ENCODE data around the gene ZRANB1.

DNA sequence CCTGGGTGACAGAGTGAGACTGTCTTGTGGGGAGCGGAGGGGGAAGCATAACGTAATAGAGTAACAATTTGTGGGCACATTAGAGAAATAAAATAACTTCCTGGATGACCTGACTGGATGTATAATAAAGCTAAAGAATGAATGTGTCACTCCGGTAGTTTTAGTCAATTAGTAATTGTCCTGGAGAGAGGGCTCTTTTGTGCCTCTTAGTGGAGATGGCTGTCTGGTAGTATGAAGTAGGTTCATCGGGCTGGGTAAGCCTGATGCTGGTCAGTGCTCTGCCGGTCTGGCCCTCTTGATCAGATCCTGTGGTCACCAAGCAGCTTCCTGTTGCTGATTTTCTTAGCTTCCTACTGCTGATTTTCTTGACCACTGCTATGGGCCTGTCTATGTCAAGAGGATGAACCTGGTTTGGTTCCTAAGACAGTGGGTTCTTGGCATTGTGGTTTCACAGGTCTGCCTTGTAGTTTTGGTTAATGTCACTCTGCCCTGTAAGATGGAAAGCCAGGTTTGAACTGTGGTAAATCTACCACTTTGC, 34.1 kb downstream of the ZRANB1 start:
- TF ChIP-seq EP300 (IDR thresholded peaks at IDR 0.05) (no peak), POLR2A (IDR thresholded peaks at IDR 0.05) (no peak)

Data from gastroesophageal sphincter (tissue), 2 donors.